ENCODE data around the gene CARD10.

GRCh38 chr22:37499789-37500540 is 19.2 kb downstream of the CARD10 start:
- TF ChIP-seq CTCF (IDR thresholded peaks at IDR 0.05) = no peak
- TF ChIP-seq RCOR1 (IDR thresholded peaks at IDR 0.05; ENCODE audit: low read length) = peak; percentile 58; the same call in 1 of the 2 replicates
- no peak; the same call in 1 of the 2 replicates for TF ChIP-seq RAD21 (IDR thresholded peaks at IDR 0.05; ENCODE audit: low read length)
- no peak for TF ChIP-seq FOXJ3 (CRISPR knock-in tag; IDR thresholded peaks at IDR 0.05)
- TF ChIP-seq JUND (IDR thresholded peaks at IDR 0.05) = no peak

Measured in SK-N-SH (cell line).